Epithelial cell of prostate (primary cell): ENCODE data around the gene TNFRSF8.
A peak's percentile ranks its signal among the peaks of the same experiment; 100 is the strongest.
"Not testable (repeated sequence)": the region's sequence is repeated elsewhere in the genome, so short reads cannot be mapped to it uniquely, and the experiment has no call there.

ENCODE experiments used
- DNase-seq: peaks from one replicate; pipeline ENCODE4 v3.0.0-alpha.2; 2011; ENCODE audit warnings: low read depth, low spot score
- H3K27ac ChIP-seq: fragments of 450-650 bp; 2 replicates; pipeline ENCODE4 v1.5.1; 2017; ENCODE audit warnings: mild to moderate bottlenecking

TNFRSF8 gene

GRCh38 chr1:12106861-12107260 lies 43.8 kb downstream of the TNFRSF8 start:
- DNase-seq, H3K27ac ChIP-seq: not testable (repeated sequence)

GRCh38 chr1:12107718-12108117 lies 44.6 kb downstream of the TNFRSF8 start:
- no peak for DNase-seq

GRCh38 chr1:12109901-12110300 lies 46.8 kb downstream of the TNFRSF8 start:
- no peak overlapping the region for H3K27ac ChIP-seq
- no peak for DNase-seq

More at GRCh38 chr1:12107718-12108117, 44.6 kb downstream of the TNFRSF8 start:
- H3K27ac ChIP-seq = no peak overlapping the region

GRCh38 chr1:12111741-12112140 lies 48.6 kb downstream of the TNFRSF8 start:
- no peak overlapping the region for H3K27ac ChIP-seq
- no peak for DNase-seq

GRCh38 chr1:12112711-12113161 lies 49.6 kb downstream of the TNFRSF8 start:
- H3K27ac ChIP-seq = no peak overlapping the region
- DNase-seq = no peak

GRCh38 chr1:12113433-12114339 lies 50.6 kb downstream of the TNFRSF8 start:
- DNase-seq = no peak
- H3K27ac ChIP-seq = no peak overlapping the region

GRCh38 chr1:12114340-12114683 lies 51.2 kb downstream of the TNFRSF8 start:
- no peak for DNase-seq
- H3K27ac ChIP-seq = no peak overlapping the region

- no peak overlapping the region for H3K27ac ChIP-seq
- no peak for DNase-seq
These were observed 51.8 kb downstream of the TNFRSF8 start for GRCh38 chr1:12114916-12115315.

- no peak overlapping the region for H3K27ac ChIP-seq
- no peak for DNase-seq
These were observed 58.3 kb downstream of the TNFRSF8 start for GRCh38 chr1:12121212-12122003.

- no peak overlapping the region for H3K27ac ChIP-seq
- no peak for DNase-seq
These were observed 60.1 kb downstream of the TNFRSF8 start for GRCh38 chr1:12123172-12123571.

- H3K27ac ChIP-seq = no peak overlapping the region
- DNase-seq = no peak
These were observed 61.8 kb downstream of the TNFRSF8 start for GRCh38 chr1:12124693-12125421.

- DNase-seq = no peak
- H3K27ac ChIP-seq = no peak overlapping the region
These were observed 62.6 kb downstream of the TNFRSF8 start for GRCh38 chr1:12125422-12126355.

GRCh38 chr1:12126781-12127180 lies 63.7 kb downstream of the TNFRSF8 start:
- no peak for DNase-seq
- no peak overlapping the region for H3K27ac ChIP-seq

GRCh38 chr1:12127206-12127810 lies 64.2 kb downstream of the TNFRSF8 start:
- no peak for DNase-seq
- H3K27ac ChIP-seq = no peak overlapping the region

GRCh38 chr1:12128120-12128519 lies 65.0 kb downstream of the TNFRSF8 start:
- no peak for DNase-seq
- H3K27ac ChIP-seq = no peak overlapping the region

- H3K27ac ChIP-seq = no peak overlapping the region
- no peak for DNase-seq
These were observed 66.5 kb downstream of the TNFRSF8 start for GRCh38 chr1:12129624-12130023.

GRCh38 chr1:12130466-12131130 lies 67.5 kb downstream of the TNFRSF8 start:
- no peak for DNase-seq
- H3K27ac ChIP-seq = no peak overlapping the region

- DNase-seq = peak; percentile 87
- no peak overlapping the region for H3K27ac ChIP-seq
These were observed 69.0 kb downstream of the TNFRSF8 start for GRCh38 chr1:12132078-12132477.

GRCh38 chr1:12134716-12135115 lies 71.6 kb downstream of the TNFRSF8 start:
- DNase-seq = no peak
- H3K27ac ChIP-seq = no peak overlapping the region
